OCI-LY3 (cell line): ENCODE measurements around the gene ZMYND10.

Experiments
- H2AFZ ChIP-seq: fragments of 200-600, 300-600 bp; shearing (Covaris generic); 2 replicates; pipeline ENCODE4 v1.6.0; 2014; ENCODE audit warnings: antibody characterized with exemption, low read depth, low read length
- H3K27ac ChIP-seq: fragments of 200-600, 300-600 bp; sonication (generic); 2 replicates; pipeline ENCODE4 v1.5.1; 2014; ENCODE audit warnings: mild to moderate bottlenecking, low read length, moderate library complexity, mixed read lengths
- H3K27me3 ChIP-seq: fragments of 200-600, 300-600 bp; sonication (generic); 2 replicates; pipeline ENCODE4 v1.6.1; 2014; ENCODE audit warnings: low read depth, low read length, mixed read lengths
- H3K36me3 ChIP-seq: fragments of 200-600, 300-600 bp; sonication (generic); replicated peaks from 2 replicates; pipeline ENCODE3; 2014; ENCODE audit warnings: low read depth, low read length, mixed read lengths
- H3K4me1 ChIP-seq: fragments of 300-600, 200-600 bp; sonication (generic); 2 replicates; pipeline ENCODE4 v1.6.1; 2014; ENCODE audit warnings: low read length, mixed read lengths
- H3K4me2 ChIP-seq: fragments of 200-600, 300-600 bp; sonication (generic); 2 replicates; pipeline ENCODE4 v1.6.1; 2014; ENCODE audit warnings: low read length, mixed read lengths
- H3K4me3 ChIP-seq: fragments of 300-600, 200-600 bp; sonication (generic); 2 replicates; pipeline ENCODE4 v1.5.1; 2014; ENCODE audit warnings: antibody characterized with exemption, mild to moderate bottlenecking, low read length, moderate library complexity
- H3K79me2 ChIP-seq: fragments of 300-600, 200-600 bp; shearing (Covaris generic); 2 replicates; pipeline ENCODE4 v1.6.1; 2014; ENCODE audit warnings: mild to moderate bottlenecking, low read length, mixed read lengths
- H3K9ac ChIP-seq: fragments of 300-600, 200-600 bp; shearing (Covaris generic); 2 replicates; pipeline ENCODE4 v1.6.0; 2014; ENCODE audit warnings: mild to moderate bottlenecking, low read length, moderate library complexity
- H3K9me3 ChIP-seq: fragments of 200-600, 300-600 bp; shearing (Covaris generic); 2 replicates; pipeline ENCODE4 v1.6.1; 2014; ENCODE audit warnings: low read length, mixed read lengths; ENCODE audit not compliant: insufficient read depth
- H4K20me1 ChIP-seq: fragments of 200-600, 300-600 bp; sonication (generic); 2 replicates; pipeline ENCODE4 v1.6.1; 2016; ENCODE audit warnings: low read length, mixed read lengths; ENCODE audit not compliant: insufficient read depth
- CTCF ChIP-seq: fragments of 200-600, 300-600 bp; sonication (generic); IDR thresholded peaks from 2 replicates; pipeline ENCODE4 v1.5.1; 2014; ENCODE audit warnings: antibody characterized with exemption, low read length, low read depth
- EZH2phosphoT487 ChIP-seq: fragments of 200-600 bp; shearing (Covaris generic); IDR thresholded peaks from 2 replicates; pipeline ENCODE4 v1.6.1; 2018; ENCODE audit warnings: antibody characterized with exemption, mixed run types, low read depth

ZMYND10 gene

GRCh38 chr3:50345586-50346234, at the start of gene ZMYND10:
Gene ZMYND10, minus strand, starts transcription at chr3:50345732. Its CDS starts 153 bp downstream, at chr3:50345579.
- Histone ChIP-seq H2AFZ (no peak within 1 kb of the TSS), H3K27me3 (no peaks in the 10 kb centered on the region), H4K20me1 (no peaks in the 10 kb centered on the region), H3K36me3 (peaks cover 7% of the 10 kb centered on the region), H3K9me3 (no peaks in the 10 kb centered on the region), H3K4me1 (peaks cover 10% of the 10 kb centered on the region; the same call in 1 of the 2 replicates), H3K79me2 (peaks cover 13% of the 10 kb centered on the region), H3K4me3 (no peak within 1 kb of the TSS), H3K9ac (no peak within 1 kb of the TSS), H3K27ac (no peak within 1 kb of the TSS), H3K4me2 (no peak within 1 kb of the TSS)
- TF ChIP-seq CTCF (no peak), EZH2phosphoT487 (no peak)

GRCh38 chr3:50393061-50393460, 47.5 kb upstream of the ZMYND10 start:
- Histone ChIP-seq H4K20me1 (no peaks in the 10 kb centered on the region), H3K36me3 (no peaks in the 10 kb centered on the region), H3K4me1 (peaks cover 10% of the 10 kb centered on the region), H3K27ac (no peak overlapping the region), H3K79me2 (no peaks in the 10 kb centered on the region), H3K9me3 (no peaks in the 10 kb centered on the region), H3K9ac (no peak overlapping the region), H3K4me3 (no peak overlapping the region), H2AFZ (no peak overlapping the region), H3K27me3 (no peaks in the 10 kb centered on the region), H3K4me2 (no peak overlapping the region)
- TF ChIP-seq CTCF (no peak), EZH2phosphoT487 (no peak)

DNA sequence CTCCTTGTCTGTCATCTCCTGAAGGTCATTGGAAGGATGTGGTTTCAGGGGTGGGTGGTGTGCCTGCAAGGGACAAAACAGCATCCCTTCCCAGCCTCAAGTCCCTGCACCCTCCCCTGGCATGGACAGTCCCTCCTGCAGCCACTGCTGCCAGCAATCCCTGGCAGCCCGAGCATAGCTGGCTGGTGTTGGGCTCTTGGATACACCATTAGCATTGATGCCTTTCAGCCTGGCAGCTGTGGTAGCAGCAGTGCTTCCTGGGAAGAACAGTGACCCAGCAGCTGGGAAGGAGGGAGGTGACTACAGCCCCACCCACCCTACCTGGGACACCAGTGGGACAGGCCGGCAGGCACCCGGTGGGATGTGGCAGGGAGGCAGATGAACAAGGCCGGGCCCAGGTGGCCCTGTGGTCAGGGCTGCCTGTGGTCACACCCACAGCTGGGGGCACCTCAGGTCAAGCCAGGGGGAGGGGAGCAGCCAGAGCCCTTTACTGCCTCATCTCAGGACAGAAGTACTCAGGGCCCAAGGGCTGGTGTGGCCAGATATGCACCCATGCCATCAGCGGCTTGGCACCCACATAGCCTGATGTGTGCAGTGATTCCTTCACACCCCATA, 46.7 kb upstream of the ZMYND10 start:
- Histone ChIP-seq H3K4me1 (peaks cover 10% of the 10 kb centered on the region), H3K79me2 (no peaks in the 10 kb centered on the region), H3K27me3 (no peaks in the 10 kb centered on the region), H2AFZ (no peak overlapping the region), H3K4me3 (no peak overlapping the region), H3K36me3 (no peaks in the 10 kb centered on the region), H4K20me1 (no peaks in the 10 kb centered on the region), H3K4me2 (no peak overlapping the region), H3K9me3 (no peaks in the 10 kb centered on the region), H3K27ac (no peak overlapping the region), H3K9ac (no peak overlapping the region)
- TF ChIP-seq EZH2phosphoT487, result no peak
- TF ChIP-seq CTCF, result no peak

DNA sequence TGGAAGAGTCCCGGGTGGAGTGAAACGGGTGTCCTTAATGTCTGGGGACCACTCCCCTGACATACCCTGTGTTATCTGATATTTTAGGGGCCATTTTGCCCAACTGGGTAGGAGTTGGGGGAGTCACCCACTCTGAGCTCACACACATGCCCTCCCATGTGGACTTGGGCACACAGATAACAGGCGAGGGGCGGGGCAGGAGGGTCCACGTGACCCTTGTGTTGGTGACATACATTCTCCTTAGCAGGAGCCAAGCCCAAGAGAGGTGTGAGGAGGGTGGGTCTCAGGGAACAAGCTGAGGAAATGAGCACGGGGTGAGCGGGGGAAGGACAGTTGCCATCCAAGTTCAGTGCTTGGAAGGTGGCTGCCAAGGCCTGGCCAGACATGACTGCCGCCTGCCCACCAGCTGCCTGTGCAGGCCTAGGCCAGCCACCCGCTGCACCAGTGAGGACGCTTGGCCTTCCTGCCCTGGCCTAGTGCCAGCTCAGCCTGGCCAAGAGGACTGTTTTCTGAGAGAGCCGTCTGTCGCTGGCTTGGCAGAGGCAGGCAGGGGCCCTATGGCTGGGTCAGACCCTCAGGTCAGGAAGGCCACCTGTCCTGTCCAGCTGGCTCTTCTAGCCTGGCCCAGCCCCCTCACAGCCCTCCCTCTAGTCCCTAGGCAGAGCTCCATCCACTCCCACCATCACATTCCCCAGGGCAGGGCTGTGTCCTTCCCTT, 45.1 kb upstream of the ZMYND10 start:
- Histone ChIP-seq H3K36me3 (no peaks in the 10 kb centered on the region), H3K4me2 (no peak overlapping the region), H3K4me1 (peaks cover 8% of the 10 kb centered on the region), H3K27me3 (no peaks in the 10 kb centered on the region), H3K9me3 (no peaks in the 10 kb centered on the region), H3K9ac (no peak overlapping the region), H2AFZ (no peak overlapping the region), H3K27ac (no peak overlapping the region), H3K79me2 (no peaks in the 10 kb centered on the region), H3K4me3 (no peak overlapping the region), H4K20me1 (no peaks in the 10 kb centered on the region)
- TF ChIP-seq EZH2phosphoT487 (no peak), CTCF (no peak)
